Stimulated activated memory B cell treated with anti-CD40 and anti-IgM and Interleukin-4, amounts not matched to agents 10 μg/mL and 1 μg/mL and 100 μg/mL, for 72 hours (primary cell): Measurements from ENCODE around the gene SSMEM1.
"Not testable (repeated sequence)": the region's sequence is repeated elsewhere in the genome, so short reads cannot be mapped to it uniquely, and the experiment has no call there.

Experiments used
- ATAC-seq: fragments of 150-1000 bp; cut with Tn5 transposase; 2 replicates; pipeline ENCODE4 v1.10.0; 2021
- H3K27ac Mint-ChIP-seq: one replicate; pipeline ENCODE4 v1.8.0; 2022; ENCODE audit warnings: mild to moderate bottlenecking, mixed read lengths
- H3K27me3 Mint-ChIP-seq: one replicate; pipeline ENCODE4 v1.8.0; 2022; ENCODE audit warnings: mixed read lengths
- H3K36me3 Mint-ChIP-seq: one replicate; pipeline ENCODE4 v1.8.0; 2022; ENCODE audit warnings: mixed read lengths
- H3K4me1 Mint-ChIP-seq: one replicate; pipeline ENCODE4 v1.8.0; 2022; ENCODE audit warnings: mixed read lengths
- H3K4me3 Mint-ChIP-seq: one replicate; pipeline ENCODE4 v1.8.0; 2022; ENCODE audit warnings: mild to moderate bottlenecking, moderate library complexity, mixed read lengths
- H3K9me3 Mint-ChIP-seq: one replicate; pipeline ENCODE4 v1.8.0; 2022; ENCODE audit warnings: mixed read lengths

The SSMEM1 gene, protein sequence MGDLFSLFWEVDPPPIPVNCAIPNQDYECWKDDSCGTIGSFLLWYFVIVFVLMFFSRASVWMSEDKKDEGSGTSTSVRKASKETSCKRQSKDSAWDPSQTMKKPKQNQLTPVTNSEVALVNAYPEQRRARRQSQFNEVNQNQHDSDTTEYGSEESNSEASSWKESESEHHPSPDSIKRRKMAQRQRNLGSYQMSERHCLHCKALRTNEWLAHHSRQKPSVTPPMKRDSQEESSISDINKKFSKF

GRCh38 chr7:130207642-130208041, at the start of gene SSMEM1:
Gene SSMEM1, plus strand, starts transcription at chr7:130207860. Its CDS starts 51 bp downstream, at chr7:130207911.
- Mint-ChIP-seq H3K27ac (no peak within 1 kb of the TSS), H3K36me3 (peaks cover 6% of the 10 kb centered on the region), H3K4me3 (no peak within 1 kb of the TSS)

GRCh38 chr7:130160023-130160422, 47.6 kb upstream of the SSMEM1 start:
- Mint-ChIP-seq H3K4me1 (no peaks in the 10 kb centered on the region), H3K9me3 (peaks cover 2% of the 10 kb centered on the region), H3K4me3 (no peak overlapping the region), H3K27ac (no peak overlapping the region), H3K27me3 (no peaks in the 10 kb centered on the region), H3K36me3 (peaks cover 63% of the 10 kb centered on the region)
- ATAC-seq: no peak

More at GRCh38 chr7:130207642-130208041, at the start of gene SSMEM1:
- no peak for ATAC-seq
- Mint-ChIP-seq H3K27me3 (peaks cover 9% of the 10 kb centered on the region), H3K4me1 (peaks cover 6% of the 10 kb centered on the region), H3K9me3 (no peaks in the 10 kb centered on the region)

GRCh38 chr7:130160455-130160854, 47.2 kb upstream of the SSMEM1 start:
- H3K9me3 Mint-ChIP-seq: peaks cover 2% of the 10 kb centered on the region
- no peaks in the 10 kb centered on the region for H3K4me1 Mint-ChIP-seq
- peaks cover 63% of the 10 kb centered on the region for H3K36me3 Mint-ChIP-seq
- H3K27ac Mint-ChIP-seq: no peak overlapping the region
- ATAC-seq: no peak
- no peaks in the 10 kb centered on the region for H3K27me3 Mint-ChIP-seq
- no peak overlapping the region for H3K4me3 Mint-ChIP-seq

GRCh38 chr7:130162196-130162595, 45.5 kb upstream of the SSMEM1 start:
- Mint-ChIP-seq H3K4me1 (no peaks in the 10 kb centered on the region), H3K27ac (no peak overlapping the region), H3K27me3 (no peaks in the 10 kb centered on the region), H3K36me3 (peaks cover 68% of the 10 kb centered on the region), H3K4me3 (no peak overlapping the region), H3K9me3 (peaks cover 2% of the 10 kb centered on the region)
- ATAC-seq: no peak

DNA sequence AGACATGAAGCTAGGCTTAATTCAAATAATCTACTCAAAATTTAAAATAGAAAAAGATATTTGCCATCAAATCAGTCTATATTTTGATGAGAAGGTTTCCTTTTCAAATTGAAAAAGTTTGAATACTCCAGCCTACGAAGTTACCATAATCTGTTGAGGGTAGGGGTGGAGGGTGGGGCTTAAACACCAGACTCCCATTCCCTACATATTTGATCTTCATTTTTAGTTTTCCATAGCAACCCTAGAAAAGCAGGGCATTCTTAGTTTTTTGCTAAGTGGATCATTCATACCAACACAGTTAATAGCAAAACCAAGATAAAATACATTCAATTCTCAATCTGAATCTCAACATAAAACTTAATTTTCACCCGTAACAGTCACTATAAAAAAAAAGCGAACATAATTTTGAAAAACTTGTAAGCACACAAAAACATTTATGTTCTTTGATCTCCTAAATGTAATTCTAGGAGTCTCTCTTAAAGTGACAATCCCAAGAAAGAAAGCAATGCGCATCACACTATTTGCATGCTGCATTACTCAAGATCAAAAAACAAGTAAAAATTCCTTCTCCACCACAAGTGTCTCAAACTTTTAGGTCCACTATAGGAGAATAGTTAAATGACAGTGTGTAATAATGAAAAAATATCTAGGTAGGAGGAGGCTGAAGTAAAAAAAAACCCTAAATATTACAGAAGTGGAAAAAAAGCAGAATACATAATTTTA, 33.3 kb upstream of the SSMEM1 start:
- H3K27me3 Mint-ChIP-seq: no peaks in the 10 kb centered on the region
- H3K4me1 Mint-ChIP-seq: no peaks in the 10 kb centered on the region
- no peak overlapping the region for H3K27ac Mint-ChIP-seq
- H3K9me3 Mint-ChIP-seq: no peaks in the 10 kb centered on the region
- peaks cover 45% of the 10 kb centered on the region for H3K36me3 Mint-ChIP-seq
- no peak overlapping the region for H3K4me3 Mint-ChIP-seq
- no peak for ATAC-seq

DNA sequence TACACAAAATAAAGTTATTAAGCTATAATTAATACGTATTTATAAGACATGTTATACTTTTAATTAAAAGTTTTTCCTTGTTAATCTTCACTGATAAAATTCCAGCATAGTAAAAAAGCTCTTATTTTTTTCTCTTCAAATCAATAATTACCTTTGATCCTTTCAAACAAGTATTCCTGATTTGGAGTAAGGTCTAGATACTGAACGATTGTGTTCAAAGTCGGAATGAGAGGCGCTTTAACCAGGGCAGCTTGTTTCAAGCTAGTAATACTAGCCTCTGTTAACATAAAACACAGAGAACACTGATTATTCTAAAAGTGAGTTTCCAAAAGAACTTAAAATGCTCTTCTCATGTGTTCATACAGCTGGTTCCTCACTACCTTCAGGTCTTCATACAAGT, 29.4 kb upstream of the SSMEM1 start:
- H3K4me3 Mint-ChIP-seq: no peak overlapping the region
- no peak for ATAC-seq
- H3K4me1 Mint-ChIP-seq: peaks cover 1% of the 10 kb centered on the region
- H3K9me3 Mint-ChIP-seq: no peaks in the 10 kb centered on the region
- H3K27ac Mint-ChIP-seq: no peak overlapping the region
- H3K27me3 Mint-ChIP-seq: no peaks in the 10 kb centered on the region
- peaks cover 46% of the 10 kb centered on the region for H3K36me3 Mint-ChIP-seq

- no peak overlapping the region for H3K27ac Mint-ChIP-seq
- no peak overlapping the region for H3K4me3 Mint-ChIP-seq
- H3K36me3 Mint-ChIP-seq: peaks cover 46% of the 10 kb centered on the region
- H3K4me1 Mint-ChIP-seq: peaks cover 6% of the 10 kb centered on the region
- no peak for ATAC-seq
- H3K9me3 Mint-ChIP-seq: no peaks in the 10 kb centered on the region
- no peaks in the 10 kb centered on the region for H3K27me3 Mint-ChIP-seq
Measured at GRCh38 chr7:130179631-130180030, 28.0 kb upstream of the SSMEM1 start.

DNA sequence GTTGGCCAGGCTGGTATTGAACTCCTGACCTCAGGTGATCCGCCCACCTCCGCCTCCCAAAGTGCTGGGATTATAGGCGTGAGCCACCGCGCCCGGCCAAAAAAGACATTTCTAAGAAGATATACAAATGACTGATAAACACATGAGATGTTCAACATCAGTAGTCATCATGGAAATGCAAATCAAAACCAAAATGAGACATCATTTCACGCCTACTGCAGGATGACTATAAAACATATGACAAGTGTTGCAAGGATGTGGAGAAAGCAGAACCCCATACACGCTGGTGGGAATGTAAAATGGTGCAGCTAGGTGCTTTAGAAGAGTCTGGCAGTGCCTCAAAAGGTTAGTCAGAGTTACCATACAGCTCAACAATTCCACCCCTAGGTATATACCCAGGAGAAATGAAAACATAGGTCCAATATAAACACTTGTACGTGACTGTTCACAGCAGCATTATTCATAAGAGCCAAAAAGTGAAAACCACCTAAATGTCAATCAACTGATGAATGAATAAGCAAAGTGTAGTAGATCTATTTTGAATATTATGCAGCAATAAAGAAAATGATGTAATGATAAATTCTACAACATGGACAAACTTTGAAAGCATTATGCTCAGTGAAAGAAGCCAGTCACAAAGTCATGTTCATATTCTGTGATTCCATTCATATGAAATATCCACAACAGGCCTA, 26.9 kb upstream of the SSMEM1 start:
- no peak overlapping the region for H3K4me3 Mint-ChIP-seq
- no peaks in the 10 kb centered on the region for H3K27me3 Mint-ChIP-seq
- H3K36me3 Mint-ChIP-seq: peaks cover 37% of the 10 kb centered on the region
- H3K27ac Mint-ChIP-seq: no peak overlapping the region
- no peak for ATAC-seq
- H3K9me3 Mint-ChIP-seq: no peaks in the 10 kb centered on the region
- peaks cover 6% of the 10 kb centered on the region for H3K4me1 Mint-ChIP-seq

DNA sequence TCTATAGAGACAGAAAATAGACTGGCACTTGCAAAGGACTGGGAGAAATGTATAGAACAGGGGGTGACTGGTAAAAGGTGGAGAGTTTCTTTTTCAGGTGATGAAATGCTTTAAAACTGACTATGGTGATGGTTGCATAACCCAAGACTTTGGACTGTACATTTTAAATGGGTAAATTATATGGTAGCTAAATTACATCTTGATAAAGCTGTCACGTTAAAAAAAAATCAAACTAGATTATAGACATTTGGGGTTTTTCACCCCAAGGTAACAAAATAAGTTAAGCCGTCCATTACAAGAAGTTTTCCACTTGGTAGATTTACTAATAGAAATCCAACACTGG, 26.4 kb upstream of the SSMEM1 start:
- Mint-ChIP-seq H3K9me3 (no peaks in the 10 kb centered on the region), H3K27ac (no peak overlapping the region), H3K27me3 (no peaks in the 10 kb centered on the region), H3K36me3 (peaks cover 37% of the 10 kb centered on the region), H3K4me3 (no peak overlapping the region), H3K4me1 (peaks cover 6% of the 10 kb centered on the region)
- ATAC-seq: no peak

GRCh38 chr7:130182990-130183389, 24.7 kb upstream of the SSMEM1 start:
- peak overlapping the region; percentile 15 for H3K27ac Mint-ChIP-seq
- H3K36me3 Mint-ChIP-seq: peaks cover 29% of the 10 kb centered on the region
- H3K9me3 Mint-ChIP-seq: no peaks in the 10 kb centered on the region
- no peak for ATAC-seq
- H3K27me3 Mint-ChIP-seq: no peaks in the 10 kb centered on the region
- H3K4me3 Mint-ChIP-seq: no peak overlapping the region
- H3K4me1 Mint-ChIP-seq: peaks cover 6% of the 10 kb centered on the region

DNA sequence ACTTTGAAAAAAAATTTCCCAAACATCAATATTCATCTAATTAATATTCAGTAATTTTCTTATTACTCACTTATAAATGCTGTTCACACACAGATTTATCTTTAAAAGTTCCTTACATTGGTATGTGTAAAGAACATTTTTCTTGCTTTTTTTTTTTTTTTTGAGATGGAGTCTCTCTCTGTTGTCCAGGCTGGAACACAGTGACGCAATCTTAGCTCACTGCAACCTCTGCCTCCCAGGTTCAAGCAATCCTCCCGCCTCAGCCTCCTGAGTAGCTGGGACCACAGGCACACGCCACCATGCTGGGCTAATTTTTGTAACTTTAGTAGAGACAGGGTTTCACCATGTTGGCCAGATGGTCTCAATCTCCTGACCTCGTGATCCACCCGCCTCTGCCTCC, 23.3 kb upstream of the SSMEM1 start:
- not testable (repeated sequence) for H3K27me3 Mint-ChIP-seq, ATAC-seq, H3K4me3 Mint-ChIP-seq, H3K27ac Mint-ChIP-seq, H3K4me1 Mint-ChIP-seq, H3K9me3 Mint-ChIP-seq
- H3K36me3 Mint-ChIP-seq: peaks cover 28% of the 10 kb centered on the region

DNA sequence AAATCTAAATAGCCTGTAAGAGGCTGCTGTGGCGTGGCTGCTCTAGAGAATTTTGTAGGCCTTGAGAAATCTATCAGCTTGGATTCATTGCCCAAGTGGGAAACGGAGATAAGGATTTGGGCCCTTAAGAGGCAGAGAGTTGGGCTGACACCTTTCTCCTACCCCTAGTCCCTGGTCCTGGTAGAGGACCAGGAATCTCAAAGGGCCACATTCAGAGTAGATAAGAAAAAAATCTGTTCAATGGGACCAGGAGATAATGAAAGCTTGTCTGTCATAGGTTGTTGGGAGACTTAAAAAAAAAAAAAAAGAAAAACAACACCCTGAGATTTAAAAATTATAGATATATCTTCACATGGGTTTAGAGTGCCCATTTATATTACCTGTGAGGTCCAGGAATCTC, 20.3 kb upstream of the SSMEM1 start:
- Mint-ChIP-seq H3K36me3 (peaks cover 29% of the 10 kb centered on the region), H3K4me1 (peaks cover 10% of the 10 kb centered on the region), H3K27ac (no peak overlapping the region), H3K27me3 (no peaks in the 10 kb centered on the region), H3K9me3 (no peaks in the 10 kb centered on the region), H3K4me3 (no peak overlapping the region)
- no peak for ATAC-seq

GRCh38 chr7:130189343-130189742, 18.3 kb upstream of the SSMEM1 start:
- H3K4me1 Mint-ChIP-seq: peaks cover 4% of the 10 kb centered on the region
- no peak overlapping the region for H3K27ac Mint-ChIP-seq
- no peaks in the 10 kb centered on the region for H3K27me3 Mint-ChIP-seq
- H3K9me3 Mint-ChIP-seq: no peaks in the 10 kb centered on the region
- peaks cover 41% of the 10 kb centered on the region for H3K36me3 Mint-ChIP-seq
- no peak for ATAC-seq
- H3K4me3 Mint-ChIP-seq: no peak overlapping the region

- H3K4me1 Mint-ChIP-seq: peaks cover 4% of the 10 kb centered on the region
- no peaks in the 10 kb centered on the region for H3K27me3 Mint-ChIP-seq
- no peak overlapping the region for H3K27ac Mint-ChIP-seq
Measured at GRCh38 chr7:130191791-130192190, 15.9 kb upstream of the SSMEM1 start.

GRCh38 chr7:130195396-130195795, 12.3 kb upstream of the SSMEM1 start:
- no peak overlapping the region for H3K4me3 Mint-ChIP-seq
- peaks cover 39% of the 10 kb centered on the region for H3K36me3 Mint-ChIP-seq
- H3K9me3 Mint-ChIP-seq: no peaks in the 10 kb centered on the region
- H3K4me1 Mint-ChIP-seq: no peaks in the 10 kb centered on the region
- no peak overlapping the region for H3K27ac Mint-ChIP-seq
- H3K27me3 Mint-ChIP-seq: no peaks in the 10 kb centered on the region
- no peak for ATAC-seq

More at GRCh38 chr7:130191791-130192190, 15.9 kb upstream of the SSMEM1 start:
- no peak overlapping the region for H3K4me3 Mint-ChIP-seq
- H3K36me3 Mint-ChIP-seq: peaks cover 41% of the 10 kb centered on the region
- no peak for ATAC-seq
- no peaks in the 10 kb centered on the region for H3K9me3 Mint-ChIP-seq

DNA sequence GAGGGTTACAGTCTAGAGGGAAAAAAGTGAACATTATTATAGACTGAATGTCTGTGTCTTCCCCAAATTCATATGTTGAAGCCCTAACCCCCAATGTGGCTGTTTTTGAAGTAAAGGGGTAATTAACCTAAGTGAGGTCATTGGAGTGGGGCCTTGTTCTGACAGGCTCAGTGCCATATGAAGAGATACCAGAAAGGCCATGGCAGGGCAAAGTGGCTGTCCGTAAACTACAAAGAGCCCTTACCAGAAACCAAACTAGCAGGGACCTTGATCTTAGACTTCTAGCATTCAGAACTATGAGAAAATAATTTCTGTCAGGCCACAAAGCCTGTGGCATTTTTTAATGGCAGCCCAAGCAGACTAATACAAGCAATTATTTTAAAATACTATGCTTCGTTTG, 11.2 kb upstream of the SSMEM1 start:
- ATAC-seq: no peak
- H3K27me3 Mint-ChIP-seq: no peaks in the 10 kb centered on the region
- H3K4me3 Mint-ChIP-seq: no peak overlapping the region
- peaks cover 39% of the 10 kb centered on the region for H3K36me3 Mint-ChIP-seq
- no peaks in the 10 kb centered on the region for H3K4me1 Mint-ChIP-seq
- H3K27ac Mint-ChIP-seq: no peak overlapping the region
- no peaks in the 10 kb centered on the region for H3K9me3 Mint-ChIP-seq
